HG02798 (cell line): ENCODE data around the gene LINC00237.

Source experiments
- ATAC-seq: cut with Tn5 transposase; IDR thresholded peaks from one replicate; pipeline ENCODE4 v1.9.1; 2021; ENCODE audit warnings: mild to moderate bottlenecking; ENCODE audit not compliant: unreplicated experiment, poor library complexity

The LINC00237 gene

DNA sequence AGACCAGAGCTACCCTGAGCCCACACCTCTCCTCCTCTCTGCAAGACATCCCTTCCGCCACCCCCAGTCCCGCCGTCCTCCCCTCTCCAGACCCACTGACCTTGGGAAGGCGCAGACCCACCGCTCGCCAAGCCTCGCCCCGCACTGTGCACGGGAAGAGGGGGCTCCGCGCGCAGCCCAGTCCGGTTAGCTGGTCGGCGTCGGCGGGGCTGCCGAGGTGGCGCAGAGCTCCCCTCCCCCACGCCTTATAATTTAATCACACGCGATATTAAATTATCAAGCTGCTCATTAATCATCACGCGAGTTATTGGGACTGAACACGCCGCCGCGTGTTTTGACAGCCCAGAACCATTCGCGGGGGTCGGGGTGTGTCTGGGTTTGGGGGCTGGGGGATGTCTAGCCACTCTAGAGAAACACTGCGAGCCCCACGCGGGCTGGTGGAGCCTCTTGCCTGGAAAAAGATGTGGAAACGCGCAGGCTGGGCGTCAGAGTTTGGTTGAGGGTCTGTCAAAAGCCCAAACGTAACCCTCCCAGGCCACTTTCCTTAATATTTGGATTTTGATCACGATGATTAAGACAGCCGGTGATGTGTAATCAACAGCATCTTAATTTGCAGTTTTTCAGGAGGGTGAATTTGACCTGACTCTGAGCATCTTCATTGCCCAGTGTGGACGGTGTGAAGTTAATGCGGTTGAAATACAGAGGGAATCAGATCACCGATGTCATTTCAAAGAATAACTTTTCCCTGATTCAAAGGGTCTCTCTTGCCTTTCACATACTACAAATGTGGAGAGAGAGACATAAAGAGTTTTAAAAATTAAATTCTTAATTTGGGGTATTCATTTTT, at the start of gene LINC00237:
LINC00237 (minus strand) TSS at position 188 of the 847 bp plus-strand sequence.
- no peak for ATAC-seq

DNA sequence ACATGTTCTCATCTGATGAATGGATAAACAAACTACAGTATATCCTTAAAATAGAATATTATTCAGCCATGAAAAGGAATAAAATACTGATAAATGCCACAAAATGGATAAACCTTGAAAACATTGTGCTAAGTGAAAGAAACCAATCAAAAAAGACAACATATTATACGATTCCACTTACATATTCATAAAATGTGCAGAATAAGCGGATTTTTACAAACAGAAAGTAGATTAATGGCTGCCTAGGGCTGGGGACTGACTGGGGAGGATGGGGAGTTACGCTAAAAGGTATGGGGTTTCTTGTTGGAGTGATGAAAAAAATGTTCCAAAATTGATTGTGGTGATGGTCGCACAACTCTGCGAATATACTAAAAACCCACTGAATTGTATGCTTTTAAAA, 49.1 kb upstream of the LINC00237 start:
- no peak for ATAC-seq

DNA sequence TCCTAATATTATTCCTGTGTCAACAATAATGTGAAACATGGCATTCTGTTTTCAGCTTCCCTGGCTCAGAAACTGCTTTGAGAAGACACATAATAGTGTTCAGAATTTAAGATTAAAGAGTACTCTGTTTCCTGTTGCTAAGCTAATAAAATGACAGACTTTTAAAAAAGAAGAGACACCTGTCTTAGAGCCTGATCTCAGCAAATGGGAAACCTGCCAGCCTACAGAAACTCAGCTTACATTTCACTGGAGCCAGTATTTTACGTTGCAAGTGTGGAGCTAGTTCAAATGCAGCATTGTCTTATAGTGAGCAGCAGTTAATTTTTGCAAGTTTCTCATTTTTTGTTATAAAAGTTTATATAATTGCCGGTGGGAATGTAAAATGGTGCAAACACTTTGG, 48.5 kb upstream of the LINC00237 start:
- no peak for ATAC-seq

DNA sequence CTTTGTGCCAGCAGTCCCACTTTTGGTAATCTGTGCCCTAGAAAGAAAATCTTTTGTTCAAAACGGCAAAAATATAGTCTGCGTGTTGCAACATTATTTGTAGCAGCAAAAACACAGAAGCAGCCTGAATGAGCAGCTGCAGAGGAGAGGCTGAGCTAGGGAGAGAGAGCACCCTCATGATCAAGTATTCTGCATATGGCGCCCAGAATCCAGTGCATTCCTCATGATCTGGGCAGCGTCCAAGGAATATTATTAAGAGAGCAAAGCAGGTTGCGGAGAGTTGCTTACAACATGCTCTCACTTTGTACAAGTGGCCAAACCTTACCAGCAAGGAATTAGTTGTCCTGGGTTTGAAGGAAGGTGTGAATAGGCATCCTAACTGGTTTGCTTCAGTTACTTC, 45.6 kb upstream of the LINC00237 start:
- no peak for ATAC-seq

DNA sequence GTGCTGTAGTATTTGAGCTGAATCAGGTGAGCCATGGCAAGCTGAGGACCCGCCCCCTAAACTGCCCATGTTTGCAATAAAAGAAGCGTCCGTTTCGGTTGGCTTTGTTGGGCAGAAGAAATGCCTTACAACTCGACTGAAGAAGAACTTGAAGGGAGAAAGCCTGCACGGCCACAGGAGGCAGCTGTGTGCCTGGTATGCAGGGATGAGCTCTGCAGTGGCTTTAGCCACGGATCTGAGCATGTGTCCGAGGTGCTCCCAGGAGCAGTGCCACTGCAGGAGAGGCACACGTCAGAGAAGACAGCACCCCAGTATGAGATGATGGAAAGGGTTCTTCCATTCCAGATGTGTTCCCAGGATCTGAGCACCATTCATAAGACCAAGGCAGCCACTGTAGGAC, 43.2 kb upstream of the LINC00237 start:
- no peak for ATAC-seq

DNA sequence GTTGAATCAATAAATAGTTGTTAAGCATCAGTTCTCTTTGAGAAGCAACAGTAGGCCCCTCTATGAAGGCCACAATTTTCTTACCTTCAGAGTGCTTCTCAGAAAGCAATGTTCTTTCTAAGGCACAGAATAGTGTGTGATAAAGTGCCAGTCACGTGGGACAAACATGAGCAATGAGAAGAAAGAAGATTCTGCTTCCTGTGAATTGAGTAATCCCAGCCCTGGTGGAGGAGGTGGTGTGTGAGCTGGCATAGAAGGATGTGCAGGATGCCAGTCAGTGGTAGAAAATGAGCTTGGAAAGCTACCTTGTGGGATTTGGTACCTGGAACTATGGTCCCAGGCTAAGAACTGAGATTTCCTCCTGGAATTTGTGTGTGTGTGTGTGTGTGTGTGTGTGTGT, 41.4 kb upstream of the LINC00237 start:
- no peak for ATAC-seq

DNA sequence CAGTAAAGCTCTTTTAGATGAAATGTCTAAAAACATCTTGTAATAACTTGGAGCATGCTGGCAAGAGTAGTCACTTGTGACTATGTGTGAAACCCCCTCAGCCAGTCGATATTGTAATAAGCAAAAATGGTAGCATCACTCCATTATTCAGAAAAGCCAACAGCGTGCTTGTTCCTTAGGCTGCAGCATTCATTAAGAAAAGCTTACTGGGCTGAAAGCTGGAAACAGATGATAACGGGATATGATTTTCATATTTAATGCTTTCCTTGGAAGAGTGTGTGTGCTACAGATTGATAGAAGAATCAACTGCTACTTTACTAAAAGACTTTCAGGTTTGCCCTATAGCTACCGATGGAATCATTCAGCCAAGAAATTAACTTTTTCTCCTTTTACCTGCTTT, 40.1 kb upstream of the LINC00237 start:
- no peak for ATAC-seq

DNA sequence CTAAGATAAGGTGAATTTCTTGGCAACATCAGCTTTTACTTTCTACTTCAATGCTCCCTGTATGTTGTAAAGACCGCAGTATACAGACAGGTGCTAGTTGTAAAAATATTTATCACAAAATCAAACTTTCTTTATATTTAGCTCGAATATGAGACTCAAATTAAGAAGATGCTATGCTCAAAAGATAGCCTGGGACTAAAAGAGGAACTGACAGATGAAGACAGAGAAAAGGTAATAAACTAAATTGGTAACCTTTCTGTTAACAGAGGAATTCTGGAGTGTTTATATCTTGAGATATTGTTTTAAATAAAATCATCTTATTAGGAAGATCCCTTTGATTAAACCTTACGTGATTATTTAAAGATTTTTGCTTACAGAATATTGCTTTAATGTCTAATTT, 39.3 kb upstream of the LINC00237 start:
- ATAC-seq: no peak

DNA sequence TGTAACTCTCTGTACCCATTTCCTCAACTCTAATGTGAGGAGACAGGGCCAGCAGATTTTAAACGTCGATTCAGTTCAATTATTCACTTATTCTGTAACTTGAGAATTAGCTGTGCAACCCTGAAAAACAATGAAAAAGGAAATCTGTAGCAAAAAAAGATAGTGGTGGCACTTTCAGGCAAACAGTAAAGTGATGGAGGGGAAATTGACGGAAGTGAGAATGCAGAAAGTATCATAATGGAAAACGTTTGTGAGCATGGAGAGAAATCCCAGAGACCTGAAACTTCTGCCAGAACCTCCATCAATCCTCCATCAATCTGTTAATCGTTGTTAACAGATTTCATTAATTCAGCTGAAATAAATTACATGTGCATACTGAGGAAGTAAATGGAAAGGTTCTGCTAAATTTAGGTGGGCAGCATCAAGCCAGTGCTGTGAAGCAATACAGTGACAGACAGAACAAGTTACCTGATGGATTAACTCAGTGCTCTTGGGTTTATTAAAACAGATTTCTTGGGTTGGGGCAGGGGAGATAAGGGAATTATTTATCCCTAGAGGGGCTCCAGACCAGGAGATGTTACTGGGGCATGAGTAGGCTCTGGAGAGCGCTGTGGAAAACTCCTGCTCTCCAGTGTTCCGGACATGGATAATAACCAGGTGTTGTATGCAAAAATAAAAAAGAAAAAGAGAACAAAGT, 37.2 kb upstream of the LINC00237 start:
- ATAC-seq: no peak

DNA sequence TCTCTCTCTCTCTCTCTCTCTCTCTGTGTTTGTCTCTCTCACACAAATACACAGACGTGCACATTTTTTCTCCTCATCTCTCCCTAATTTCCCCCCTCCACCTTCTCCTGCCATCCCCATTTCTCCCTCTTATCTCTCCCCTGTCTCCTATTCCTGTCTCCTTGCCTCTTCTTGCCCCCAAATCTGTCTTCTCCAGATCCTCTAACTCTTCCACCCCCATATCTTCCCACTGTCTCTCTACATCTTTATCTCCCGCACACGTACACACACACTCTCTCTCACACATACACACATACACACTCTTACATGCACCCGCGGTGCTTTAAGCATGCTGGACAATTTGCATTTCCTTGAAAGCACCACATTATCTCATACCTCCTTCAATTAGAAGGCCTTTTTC, 35.7 kb upstream of the LINC00237 start:
- ATAC-seq: no peak

DNA sequence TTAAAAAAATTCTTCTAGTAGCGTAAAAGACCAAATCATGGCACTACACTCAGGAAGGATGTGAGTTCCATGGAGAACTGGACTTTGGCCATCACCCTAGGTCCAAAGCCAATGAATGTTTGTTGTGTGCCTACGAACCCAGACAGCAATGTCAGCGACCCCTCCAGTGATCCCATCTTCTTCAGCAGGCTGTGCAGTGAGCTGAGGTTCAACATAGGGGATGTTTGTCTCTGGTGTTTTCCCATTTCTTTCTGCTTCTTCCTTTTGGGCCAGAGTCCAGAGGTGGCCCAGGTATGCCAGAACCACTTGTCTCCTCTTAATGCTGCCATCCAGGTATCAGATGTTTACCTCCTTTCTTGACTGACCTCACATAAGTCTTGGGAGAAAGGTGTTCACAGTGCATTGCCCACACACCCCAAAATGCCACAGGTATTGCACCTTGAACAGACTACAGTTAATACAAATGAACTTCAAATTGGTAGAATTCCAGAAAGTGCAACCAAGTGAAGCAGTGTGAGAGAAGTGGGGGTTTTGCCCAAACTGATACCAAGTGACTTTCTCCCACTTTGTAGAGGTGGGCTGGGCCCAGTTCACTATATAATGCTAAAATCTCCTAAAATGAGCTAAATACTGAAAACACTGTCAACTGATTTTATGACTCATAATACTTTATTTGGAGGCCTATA, 33.9 kb upstream of the LINC00237 start:
- ATAC-seq: no peak

DNA sequence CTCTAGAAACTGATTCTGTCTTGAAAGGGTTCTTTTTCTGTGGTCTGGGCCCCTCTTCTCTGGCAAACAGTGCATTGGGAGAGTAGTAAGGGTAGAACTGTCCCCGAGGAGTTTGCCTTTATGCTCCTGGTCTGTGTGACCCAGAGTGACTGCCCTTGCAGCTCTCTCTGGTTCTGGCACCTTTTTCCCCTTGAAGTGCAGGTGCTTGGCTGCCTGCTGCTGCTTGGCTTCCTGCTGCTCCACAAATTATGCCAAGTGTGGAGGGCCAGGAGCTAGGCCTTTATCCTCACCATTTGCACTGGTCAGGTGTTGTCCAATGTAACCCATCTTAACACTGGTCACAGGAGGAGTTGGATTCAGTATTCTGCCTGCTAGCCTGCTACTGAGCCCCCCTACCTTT, 30.9 kb upstream of the LINC00237 start:
- ATAC-seq: no peak

DNA sequence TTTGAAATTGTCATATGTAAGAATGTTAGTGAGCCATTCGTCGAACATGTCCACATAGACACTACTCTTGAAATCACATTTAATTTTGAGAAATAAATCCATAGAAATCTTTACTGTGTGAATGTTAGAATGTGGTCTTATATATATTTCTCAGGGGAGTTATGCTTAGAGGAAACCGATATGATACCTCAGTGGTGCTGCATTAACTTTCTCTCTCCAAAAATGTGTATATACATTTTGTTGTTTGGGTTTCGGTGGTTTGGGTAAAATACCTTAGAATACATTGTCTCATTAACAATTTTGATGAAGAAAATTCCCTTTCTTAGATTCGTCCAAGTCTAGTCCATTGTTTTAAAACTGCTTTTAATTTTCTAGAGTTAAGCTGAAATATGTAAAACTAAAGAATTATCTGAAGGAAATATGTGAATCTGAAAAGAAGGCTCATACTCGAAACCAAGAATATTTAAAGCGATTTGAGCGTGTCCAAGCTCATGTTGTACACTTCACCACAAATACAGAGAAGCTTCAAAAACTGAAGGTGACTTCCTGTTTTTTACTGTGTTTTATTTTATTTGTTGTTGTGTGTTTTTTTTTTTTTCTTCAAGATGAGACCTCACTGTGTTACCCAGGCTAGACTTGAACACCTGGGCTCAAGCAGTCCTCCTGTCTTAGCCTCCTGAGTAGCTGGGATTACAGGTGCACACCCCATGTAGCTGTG, 30.0 kb upstream of the LINC00237 start:
- no peak for ATAC-seq

DNA sequence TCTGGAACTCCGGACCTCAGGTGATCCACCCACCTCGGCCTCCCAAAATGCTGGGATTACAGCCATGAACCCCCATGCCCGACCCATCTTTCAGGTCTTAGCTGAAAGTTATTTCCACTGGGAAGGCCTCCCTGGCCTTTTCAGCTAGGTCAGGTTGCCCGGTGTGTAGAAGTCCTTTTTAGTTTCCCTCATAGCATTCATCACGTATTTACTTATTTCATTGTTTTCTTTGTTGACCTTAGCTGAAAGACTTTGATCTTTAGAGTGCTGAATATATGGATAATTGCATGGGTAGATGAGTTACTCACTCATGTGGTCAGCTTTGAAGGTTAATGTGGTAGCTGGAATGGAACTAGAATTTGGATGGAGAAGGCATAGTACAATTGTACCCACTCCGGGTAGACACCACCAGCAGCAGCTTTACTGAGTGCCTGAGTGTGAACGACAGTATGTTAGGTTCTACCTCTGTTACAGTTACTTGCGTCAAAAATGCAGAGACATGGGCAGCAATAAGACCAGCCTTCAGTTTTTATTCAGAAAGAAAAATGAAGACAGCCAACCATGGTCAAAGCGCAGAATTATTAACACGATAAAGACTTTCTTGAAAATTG, 28.8 kb upstream of the LINC00237 start:
- no peak for ATAC-seq

DNA sequence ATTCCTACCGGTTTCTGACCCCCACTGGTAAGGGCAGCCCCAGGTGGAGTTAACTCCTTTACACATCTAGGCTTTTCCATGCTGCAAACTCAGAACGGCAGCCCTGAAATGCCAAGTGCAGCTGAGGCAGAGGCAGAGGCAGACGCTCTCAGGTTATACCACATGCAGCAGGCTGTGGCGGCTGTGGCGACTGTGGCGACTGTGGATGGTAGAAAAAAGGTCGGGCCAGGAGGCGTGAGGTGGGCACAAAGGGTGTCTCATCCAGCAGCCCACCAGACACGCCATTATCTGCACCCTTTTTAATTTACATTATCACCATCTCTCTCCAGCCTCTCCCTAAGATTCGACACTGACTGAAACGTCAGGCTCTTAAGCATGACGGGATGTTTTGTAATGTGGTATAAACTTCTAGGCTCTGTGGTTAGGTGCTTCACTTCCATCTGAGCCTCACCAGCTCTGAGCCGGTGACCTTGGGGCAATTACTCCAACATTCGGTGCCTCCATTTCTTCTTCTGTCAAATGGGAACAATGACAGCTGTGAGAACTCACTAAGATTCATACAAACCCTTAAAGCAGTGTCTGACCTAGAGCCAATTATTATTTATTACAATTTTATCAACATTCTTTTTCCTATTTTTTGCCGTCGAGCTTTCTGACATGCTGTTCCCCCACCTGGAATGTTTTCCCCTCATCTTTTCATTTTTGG, 27.9 kb upstream of the LINC00237 start:
- no peak for ATAC-seq

DNA sequence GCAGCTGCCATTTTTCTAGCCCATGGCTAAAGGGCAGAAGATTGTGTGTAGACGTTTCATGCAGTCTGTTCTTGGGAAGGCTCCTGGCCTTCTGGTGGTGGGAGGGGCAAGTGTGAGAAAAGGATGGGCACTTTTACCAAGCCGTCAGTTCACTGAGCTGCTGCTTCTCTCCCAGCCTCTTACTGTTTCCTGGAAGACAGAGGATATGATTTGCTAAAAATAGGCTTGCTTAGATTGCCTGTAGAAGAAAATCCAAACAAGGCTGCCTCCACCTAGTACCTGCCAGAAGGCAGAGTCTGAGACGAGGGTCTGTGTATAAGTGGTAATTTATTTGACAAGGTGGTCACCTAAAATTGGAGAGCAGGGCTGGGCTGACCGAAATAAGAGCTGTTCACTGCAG, 27.2 kb upstream of the LINC00237 start:
- ATAC-seq: no peak

DNA sequence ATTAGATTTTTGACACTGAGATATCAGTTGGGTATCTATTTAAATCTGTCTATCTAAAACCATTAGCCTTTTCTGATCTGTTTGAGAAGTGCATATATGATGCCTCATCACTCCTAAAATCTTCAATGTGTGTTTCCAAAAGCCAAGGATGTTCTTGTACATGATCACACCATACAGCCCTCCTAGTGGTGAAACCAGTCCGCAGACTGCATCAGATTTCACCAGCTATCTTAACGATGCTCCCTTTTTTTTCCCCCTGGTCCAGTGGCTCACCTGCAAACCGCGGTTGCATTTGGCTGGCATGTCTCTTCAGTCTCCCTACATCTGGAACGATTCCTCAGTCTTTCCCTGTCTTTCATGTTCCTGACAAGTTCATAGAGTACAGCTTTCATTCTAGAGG, 23.7 kb upstream of the LINC00237 start:
- no peak for ATAC-seq

DNA sequence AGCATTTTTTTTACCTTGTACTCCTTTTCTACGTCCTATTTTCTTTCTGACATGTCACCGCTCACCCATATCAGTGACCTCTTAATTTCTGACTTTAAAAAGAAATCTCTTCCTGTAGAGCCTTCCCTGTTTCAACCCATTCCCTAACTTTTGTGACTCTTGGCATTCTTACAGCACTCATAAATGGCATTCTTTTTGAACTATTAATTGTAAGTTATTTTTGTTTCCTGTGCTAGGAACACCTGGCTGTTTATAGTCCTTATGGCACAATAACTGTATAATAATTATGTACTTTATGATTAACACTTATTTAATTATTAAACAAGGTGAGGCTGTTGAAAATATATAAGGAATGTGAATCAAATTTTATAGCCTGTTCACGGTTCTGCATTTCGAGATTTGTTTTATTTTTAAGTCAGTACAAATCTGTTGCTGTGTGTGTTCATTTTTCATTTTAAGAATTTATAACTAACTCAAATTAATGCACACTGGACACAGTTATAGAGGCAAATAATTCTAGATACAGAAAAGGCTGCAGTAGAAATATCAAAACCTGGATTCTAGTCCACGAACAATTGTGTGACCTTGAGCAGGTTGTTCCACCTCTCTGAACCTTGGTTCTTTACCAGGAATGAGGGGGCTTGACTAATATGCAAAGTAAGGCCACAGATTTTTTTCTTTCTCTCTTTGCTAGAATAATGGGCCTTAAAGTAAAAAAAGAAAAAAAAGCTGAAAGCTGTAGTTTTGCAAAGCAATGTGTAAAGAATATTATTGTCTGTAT, 21.2 kb upstream of the LINC00237 start:
- ATAC-seq: no peak

DNA sequence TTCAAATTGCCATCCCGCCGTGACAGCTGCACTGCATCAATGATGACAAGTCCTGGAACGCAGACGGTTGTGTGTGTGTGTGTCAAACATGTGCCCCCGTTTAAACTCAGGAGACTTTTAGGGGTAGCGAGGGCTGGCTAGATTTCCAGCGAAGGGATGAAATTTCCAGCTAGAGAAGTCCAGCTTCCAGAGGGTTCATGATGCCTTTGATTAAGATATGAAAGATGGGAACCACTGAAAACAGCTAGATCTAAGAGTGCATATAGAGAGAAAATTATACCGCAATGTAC, 20.4 kb upstream of the LINC00237 start:
- no peak for ATAC-seq
